Medulla oblongata (tissue), 1 donor: ENCODE data around the gene KIF26A.
"Not testable (repeated sequence)": the region's sequence is repeated elsewhere in the genome, so short reads cannot be mapped to it uniquely, and the experiment has no call there.

Source experiments
- DNase-seq: peaks from one replicate; pipeline ENCODE4 v3.0.0-alpha.2; 2015; ENCODE audit errors: extremely low spot score

The KIF26A gene

DNA sequence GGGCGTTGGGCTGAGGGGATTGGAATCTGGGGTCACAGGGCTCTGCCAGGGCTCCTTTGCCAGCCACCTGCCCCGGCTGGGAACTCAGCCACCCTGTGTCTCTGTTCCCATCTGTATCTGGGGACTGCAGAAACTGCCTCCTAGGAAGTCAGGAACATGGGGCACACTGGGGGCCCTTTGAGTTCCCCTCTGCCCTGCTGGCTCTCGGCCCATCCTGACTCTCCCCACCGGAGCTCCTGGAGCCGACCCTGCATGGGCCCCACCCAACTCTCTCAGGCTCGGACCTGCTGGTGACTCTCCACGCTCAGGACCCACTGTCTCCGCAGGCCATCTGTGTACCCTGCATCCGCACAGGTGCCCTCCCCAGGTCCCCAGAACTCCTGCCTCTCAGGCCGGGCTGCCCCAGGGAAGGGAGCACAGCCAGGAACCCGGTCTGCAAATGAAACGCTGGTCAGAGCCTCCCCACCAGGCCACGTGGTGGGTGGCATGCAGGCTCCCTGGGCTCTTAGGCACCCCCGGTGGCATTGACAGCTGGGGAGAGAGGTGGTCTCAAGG lies 82.8 kb downstream of the KIF26A start:
- no peak for DNase-seq

DNA sequence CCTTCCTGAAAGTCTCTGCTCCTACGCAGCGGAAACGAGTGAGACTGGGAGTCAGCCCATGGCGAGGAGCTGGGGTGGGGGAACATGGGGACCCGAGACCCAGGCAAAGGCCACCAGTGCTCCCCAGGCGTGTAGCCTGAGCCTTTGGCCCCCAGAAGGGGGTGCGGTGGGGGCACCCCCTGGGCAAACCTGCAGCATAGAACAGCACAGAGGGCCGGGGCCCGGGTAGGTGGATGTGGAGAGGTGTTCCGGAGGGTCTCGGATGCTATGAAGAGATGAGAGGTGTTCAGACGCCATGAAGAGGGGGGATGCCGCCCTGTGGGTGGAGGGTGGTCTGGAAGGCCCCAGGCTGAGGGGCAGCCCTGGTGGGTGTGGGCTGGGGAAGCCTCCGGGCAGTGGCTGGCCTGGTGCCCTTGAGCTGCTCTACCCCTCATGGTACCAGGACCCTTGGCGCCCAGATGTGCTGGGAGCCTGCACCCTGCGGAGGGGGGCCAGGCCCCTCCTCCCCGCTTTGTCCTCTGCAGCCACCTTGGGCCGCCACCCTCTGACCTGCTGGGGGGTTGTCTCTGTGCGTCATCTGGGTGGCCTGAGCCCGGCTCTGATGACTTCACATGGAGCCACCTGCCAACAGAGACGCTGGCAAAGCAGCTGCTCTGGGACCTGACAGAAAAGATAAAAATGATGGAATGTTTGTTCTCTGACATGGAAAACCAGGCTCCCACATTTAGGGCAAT lies 83.4 kb downstream of the KIF26A start:
- DNase-seq: no peak

DNA sequence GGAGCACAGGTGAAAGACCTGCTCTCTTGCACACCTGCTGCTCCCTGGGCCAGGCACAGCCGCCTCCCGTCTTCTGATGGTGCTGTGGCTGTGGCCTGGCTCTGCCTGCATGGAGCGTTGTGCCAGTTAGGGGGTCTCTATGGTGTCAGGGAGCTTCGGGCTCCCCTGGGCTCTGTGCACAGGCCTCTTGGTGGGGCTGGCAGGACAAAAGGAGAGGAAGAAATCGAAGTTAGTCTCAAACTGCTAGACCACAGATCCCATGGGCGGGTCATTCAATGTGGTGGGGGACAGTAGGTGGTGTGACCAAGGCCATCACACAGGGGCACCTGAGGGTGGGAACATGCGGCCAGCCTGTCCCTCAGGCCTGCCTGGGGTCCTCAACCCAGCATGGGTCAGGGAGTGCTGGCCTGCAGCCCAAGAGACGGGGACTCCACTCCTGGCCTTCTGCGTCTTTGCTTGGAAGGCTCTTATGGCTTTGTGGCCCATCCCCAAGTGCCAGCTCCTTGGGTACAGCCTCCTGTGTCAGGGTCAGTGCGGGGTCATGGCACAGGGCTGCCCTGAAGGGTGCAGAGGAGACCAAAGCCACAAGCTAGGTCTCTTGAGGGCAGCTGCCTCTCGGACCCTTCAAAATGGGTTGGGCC lies 84.1 kb downstream of the KIF26A start:
- DNase-seq: no peak

DNA sequence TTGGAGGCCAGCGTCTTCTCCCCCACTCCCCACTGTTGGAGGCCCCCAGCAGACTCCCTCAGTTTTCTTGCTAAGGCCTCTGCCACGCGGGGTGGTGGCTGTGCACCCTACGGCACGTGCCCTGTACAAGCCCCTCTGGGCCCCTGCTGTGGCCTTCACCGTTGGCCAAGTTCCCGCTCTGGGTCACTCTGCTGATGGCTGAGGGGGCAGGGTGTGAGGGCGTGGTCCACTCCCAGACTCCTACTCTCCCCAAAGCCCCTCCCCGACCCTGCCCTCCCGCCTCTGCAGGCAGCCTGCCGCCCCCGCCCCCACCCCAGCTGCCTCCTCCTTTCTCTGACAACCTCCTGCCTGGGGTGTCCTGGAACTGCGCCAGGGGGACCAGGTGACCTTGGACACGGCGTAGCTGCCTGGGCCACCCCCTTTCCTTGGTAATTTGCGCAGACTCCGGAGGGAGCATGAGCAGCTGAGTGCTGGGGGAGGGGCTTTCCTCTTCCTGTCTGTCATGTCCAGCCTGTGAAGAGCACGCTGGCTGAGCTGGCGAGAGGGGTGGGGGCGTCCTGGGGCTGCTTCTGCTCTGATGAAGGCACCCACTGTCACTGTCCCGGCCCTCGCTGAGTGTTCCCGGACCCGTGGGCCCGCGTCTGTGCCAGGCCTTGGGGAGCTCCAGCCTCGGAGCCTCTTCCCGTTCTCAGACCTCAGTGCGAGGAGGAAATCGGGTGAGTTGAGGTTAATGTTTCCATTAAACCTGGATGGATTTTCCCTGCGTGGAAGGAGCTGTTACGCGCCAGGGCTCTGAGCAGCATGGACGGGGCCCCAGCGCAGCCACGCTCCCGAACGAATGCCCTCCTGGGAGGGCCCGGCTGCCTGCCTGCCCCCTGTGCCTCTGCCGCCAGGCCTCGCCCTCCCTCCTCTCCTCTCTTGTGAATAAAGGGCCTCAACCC lies 85.0 kb downstream of the KIF26A start:
- no peak for DNase-seq

DNA sequence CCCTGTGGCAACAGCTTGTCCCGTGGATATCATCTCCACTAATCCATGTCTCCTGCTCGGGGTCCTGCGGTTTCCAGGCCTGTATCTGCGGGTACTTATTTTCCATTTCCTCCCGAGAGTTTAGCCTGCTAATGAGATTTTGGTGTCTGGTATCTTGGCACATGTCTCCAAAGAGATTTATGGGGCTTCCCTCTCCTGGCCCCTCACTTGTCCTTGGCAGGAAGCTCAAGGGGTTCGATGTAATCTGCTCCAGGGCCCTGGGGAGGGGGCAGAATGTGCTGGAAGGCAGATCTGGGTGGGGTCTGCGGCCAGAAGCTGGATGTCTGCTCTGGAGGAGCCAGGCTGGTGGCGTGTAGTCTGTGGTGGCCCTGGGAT lies 85.7 kb downstream of the KIF26A start:
- no peak for DNase-seq

DNA sequence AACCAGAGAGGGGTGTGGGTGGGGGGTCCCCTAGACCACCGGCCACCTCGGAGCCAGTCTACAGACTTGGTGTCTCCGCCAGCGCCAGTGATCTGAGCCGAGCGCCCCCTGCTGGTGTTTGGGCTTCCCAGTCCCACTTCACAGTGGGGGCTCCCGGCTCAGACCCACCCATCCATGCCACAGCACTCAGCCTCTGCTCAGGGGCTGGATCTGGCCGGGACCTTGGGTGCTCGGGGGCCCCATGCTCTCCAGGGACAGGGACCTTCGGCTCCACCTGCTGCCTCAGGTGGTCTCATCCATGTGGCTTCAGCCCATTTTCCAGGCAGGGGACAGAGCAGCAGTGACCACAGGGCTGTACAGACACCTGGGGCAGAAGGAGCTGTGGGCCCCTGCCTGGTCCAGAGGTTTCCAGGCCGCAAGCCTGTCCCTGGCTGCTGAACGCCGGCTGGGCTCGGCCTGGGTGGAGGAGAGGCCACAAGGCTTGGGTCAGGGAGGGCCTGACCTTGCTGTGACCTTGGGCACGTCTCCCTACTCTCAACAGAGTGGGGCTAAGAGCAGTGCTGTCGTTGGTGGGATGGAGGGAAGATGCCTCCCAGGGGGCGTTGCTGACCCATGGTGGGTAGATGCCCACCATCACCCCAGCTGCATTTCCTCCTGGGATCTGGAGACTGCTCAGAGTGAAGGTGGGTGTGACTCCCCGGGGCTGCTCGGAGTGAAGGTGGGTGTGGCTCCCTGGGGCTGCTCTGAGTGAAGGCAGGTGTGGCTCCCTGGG lies 86.3 kb downstream of the KIF26A start:
- DNase-seq: no peak

DNA sequence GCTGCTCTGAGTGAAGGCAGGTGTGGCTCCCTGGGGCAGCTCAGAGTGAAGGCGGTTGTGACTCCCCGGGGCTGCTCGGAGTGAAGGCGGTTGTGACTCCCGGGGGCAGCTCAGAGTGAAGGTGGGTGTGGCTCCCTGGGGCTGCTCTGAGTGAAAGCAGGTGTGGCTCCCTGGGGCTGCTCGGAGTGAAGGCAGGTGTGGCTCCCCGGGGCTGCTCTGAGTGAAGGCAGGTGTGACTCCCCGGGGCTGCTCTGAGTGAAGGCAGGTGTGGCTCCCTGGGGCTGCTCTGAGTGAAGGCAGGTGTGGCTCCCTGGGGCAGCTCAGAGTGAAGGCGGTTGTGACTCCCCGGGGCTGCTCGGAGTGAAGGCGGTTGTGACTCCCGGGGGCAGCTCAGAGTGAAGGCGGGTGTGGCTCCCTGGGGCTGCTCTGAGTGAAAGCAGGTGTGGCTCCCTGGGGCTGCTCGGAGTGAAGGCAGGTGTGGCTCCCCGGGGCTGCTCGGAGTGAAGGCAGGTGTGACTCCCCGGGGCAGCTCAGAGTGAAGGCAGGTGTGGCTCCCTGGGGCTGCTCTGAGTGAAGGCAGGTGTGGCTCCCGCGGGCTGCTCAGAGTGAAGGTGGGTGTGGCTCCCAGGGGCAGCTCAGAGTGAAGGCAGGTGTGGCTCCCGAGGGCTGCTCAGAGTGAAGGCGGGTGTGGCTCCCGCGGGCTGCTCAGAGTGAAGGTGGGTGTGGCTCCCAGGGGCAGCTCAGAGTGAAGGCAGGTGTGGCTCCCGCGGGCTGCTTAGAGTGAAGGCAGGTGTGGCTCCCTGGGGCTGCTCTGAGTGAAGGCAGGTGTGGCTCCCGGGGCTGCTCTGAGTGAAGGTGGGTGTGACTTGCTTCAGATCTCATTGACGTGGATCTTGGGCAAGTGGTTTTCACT lies 87.1 kb downstream of the KIF26A start:
- DNase-seq: not testable (repeated sequence)

- no peak for DNase-seq
These were observed 88.3 kb downstream of the KIF26A start for GRCh38 chr14:104226421-104227383.

- no peak for DNase-seq
These were observed 89.4 kb downstream of the KIF26A start for GRCh38 chr14:104227806-104228205.

DNA sequence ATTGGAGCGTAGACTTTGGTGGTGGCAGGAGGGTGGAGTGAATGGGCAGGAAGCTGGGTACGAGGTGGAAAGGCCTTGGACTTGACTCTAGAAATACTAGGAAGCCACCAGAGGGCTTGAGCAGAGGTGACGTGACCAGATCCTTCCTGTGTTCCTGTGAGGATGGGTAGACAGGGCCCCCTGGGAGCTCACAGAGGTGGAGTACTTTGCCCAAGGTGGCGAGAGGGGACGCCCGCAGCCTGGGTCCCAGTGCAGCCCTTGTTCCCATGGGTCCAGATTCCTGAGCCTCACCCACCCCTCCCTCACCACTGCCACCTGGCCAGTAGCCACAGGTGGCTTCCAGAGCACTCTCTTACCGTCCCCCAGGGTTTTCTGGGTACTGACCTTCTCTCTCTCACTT lies 89.8 kb downstream of the KIF26A start:
- DNase-seq: no peak

GRCh38 chr14:104228716-104229533 lies 90.5 kb downstream of the KIF26A start:
- DNase-seq: no peak

DNA sequence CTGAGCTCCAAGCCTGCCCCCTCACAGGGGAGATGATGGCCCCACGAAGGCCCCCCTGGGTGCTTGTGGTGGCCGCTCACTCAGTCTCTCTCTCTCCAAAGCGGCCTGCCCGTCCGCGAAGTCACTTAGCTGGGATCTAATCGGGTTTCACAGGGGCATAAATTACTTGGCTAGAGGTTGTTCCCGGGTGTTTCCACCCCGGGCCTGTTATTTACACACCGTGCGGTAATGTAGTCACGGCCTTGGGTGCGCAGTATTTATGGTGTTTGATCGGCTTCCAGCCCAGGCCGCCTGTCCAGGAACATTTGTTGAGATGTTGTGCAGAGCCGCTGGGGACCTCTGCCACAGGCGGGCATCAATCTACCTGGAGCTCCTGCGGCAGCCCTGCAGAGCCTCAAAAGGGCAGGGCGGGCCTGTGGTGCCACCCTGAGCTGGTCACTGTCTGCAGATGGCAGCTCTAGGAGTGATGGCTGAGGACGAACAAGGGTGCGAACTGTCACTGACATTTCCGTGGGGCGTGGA lies 91.2 kb downstream of the KIF26A start:
- DNase-seq: no peak

- DNase-seq: no peak
These were observed 91.9 kb downstream of the KIF26A start for GRCh38 chr14:104230119-104230815.
